Neural progenitor cell (in vitro differentiated cells): Measurements from ENCODE around the gene TRAM2. TPM values are rescaled to one million over a fixed set of nuclear protein-coding genes. Genes with fewer than 3 reads are reported as not detected.

ENCODE experiments used
- DNase-seq: peaks from one replicate; pipeline ENCODE4 v3.0.0-alpha.2; 2016; ENCODE audit warnings: low spot score
- H2AFZ ChIP-seq: fragments of 200-600 bp; sonication (generic); replicated peaks from 2 replicates; pipeline ENCODE4 v1.6.1; 2016; ENCODE audit warnings: antibody characterized with exemption
- H3F3A ChIP-seq: fragments of 200-600 bp; sonication (generic); 2 replicates; pipeline ENCODE4 v1.6.1; 2016; ENCODE audit warnings: antibody characterized with exemption, low read depth
- H3K27ac ChIP-seq: fragments of 200-600 bp; sonication (generic); 2 replicates; pipeline ENCODE4 v1.5.1; 2016; ENCODE audit warnings: mild to moderate bottlenecking
- H3K27me3 ChIP-seq: fragments of 200-600 bp; sonication (generic); 2 replicates; pipeline ENCODE4 v1.6.1; 2016; ENCODE audit warnings: mild to moderate bottlenecking, moderate library complexity
- H3K36me3 ChIP-seq: fragments of 200-600 bp; sonication (generic); 2 replicates; pipeline ENCODE4 v1.5.1; 2016
- H3K4me1 ChIP-seq: fragments of 200-600 bp; sonication (generic); 2 replicates; pipeline ENCODE4 v1.6.1; 2016; ENCODE audit warnings: mixed run types
- H3K4me2 ChIP-seq: fragments of 200-600 bp; sonication (generic); 2 replicates; pipeline ENCODE4 v1.6.1; 2016
- H3K4me3 ChIP-seq: fragments of 200-600 bp; sonication (generic); 2 replicates; pipeline ENCODE4 v1.5.1; 2016
- H3K79me2 ChIP-seq: fragments of 200-600 bp; sonication (generic); 2 replicates; pipeline ENCODE4 v1.6.1; 2016; ENCODE audit warnings: low read depth
- H3K9ac ChIP-seq: fragments of 200-600 bp; sonication (generic); 2 replicates; pipeline ENCODE4 v1.6.1; 2016
- H3K9me3 ChIP-seq: fragments of 200-600 bp; sonication (generic); 2 replicates; pipeline ENCODE4 v1.5.1; 2016; ENCODE audit warnings: low read depth
- H4K20me1 ChIP-seq: fragments of 200-600 bp; sonication (generic); 2 replicates; pipeline ENCODE4 v1.6.1; 2016; ENCODE audit warnings: low read depth
- H3K27ac Mint-ChIP-seq: 3 replicates; pipeline ENCODE4 v1.8.0; 2021; ENCODE audit warnings: mixed read lengths
- H3K27me3 Mint-ChIP-seq: 2 replicates; pipeline ENCODE4 v1.8.0; 2022; ENCODE audit warnings: low read depth, mild to moderate bottlenecking, inconsistent platforms, moderate library complexity, mixed read lengths; ENCODE audit not compliant: insufficient read depth
- H3K36me3 Mint-ChIP-seq: 3 replicates; pipeline ENCODE4 v1.8.0; 2021; ENCODE audit warnings: mixed read lengths
- H3K4me1 Mint-ChIP-seq: 3 replicates; pipeline ENCODE4 v1.8.0; 2021; ENCODE audit warnings: mixed read lengths
- H3K4me3 Mint-ChIP-seq: 3 replicates; pipeline ENCODE4 v1.8.0; 2021; ENCODE audit warnings: mild to moderate bottlenecking, moderate library complexity, mixed read lengths
- H3K9me3 Mint-ChIP-seq: 3 replicates; pipeline ENCODE4 v1.8.0; 2020; ENCODE audit warnings: mixed read lengths
- CTCF ChIP-seq: fragments of 200-600 bp; sonication (generic); IDR thresholded peaks from 2 replicates; pipeline ENCODE4 v1.5.1; 2017; ENCODE audit warnings: antibody characterized with exemption, mild to moderate bottlenecking
- EZH2 ChIP-seq: fragments of 200-600 bp; sonication (generic); IDR thresholded peaks from 2 replicates; pipeline ENCODE4 v1.6.1; 2017; ENCODE audit warnings: antibody characterized with exemption, mild to moderate bottlenecking, moderate library complexity
- EZH2phosphoT487 ChIP-seq: fragments of 200-600 bp; sonication (generic); IDR thresholded peaks from 2 replicates; pipeline ENCODE4 v1.6.1; 2017; ENCODE audit warnings: antibody characterized with exemption
- total RNA-seq: library from RNA; depleted of rRNA; stranded (reverse); fragments of >200 nt; gene quantifications from 2 replicates; pipeline ENCODE4 v1.2.3, GENCODE V29; 2015; ENCODE audit warnings: low replicate concordance

Gene TRAM2
- total RNA-seq, 1 donor from 2014 or later, result 12.3 TPM

- Histone ChIP-seq H3K27ac (no peak overlapping the region), H2AFZ (no peak overlapping the region), H3K27me3 (no peaks in the 10 kb centered on the region), H3K4me3 (no peak overlapping the region), H3K4me2 (no peak overlapping the region), H3K36me3 (no peaks in the 10 kb centered on the region), H3K9me3 (no peaks in the 10 kb centered on the region), H3K4me1 (peaks cover 8% of the 10 kb centered on the region), H4K20me1 (no peaks in the 10 kb centered on the region), H3F3A (peaks cover 22% of the 10 kb centered on the region), H3K9ac (no peak overlapping the region), H3K79me2 (peaks cover 25% of the 10 kb centered on the region)
- Mint-ChIP-seq H3K4me3 (peak overlapping the region; percentile 46), H3K27me3 (peaks cover 4% of the 10 kb centered on the region), H3K36me3 (peaks cover 14% of the 10 kb centered on the region), H3K4me1 (peaks cover 28% of the 10 kb centered on the region), H3K9me3 (no peaks in the 10 kb centered on the region), H3K27ac (no peak overlapping the region)
- DNase-seq, result no peak
- TF ChIP-seq EZH2phosphoT487, result no peak
- TF ChIP-seq EZH2, result no peak
- no peak for TF ChIP-seq CTCF
These were observed 2.3 kb upstream of the TRAM2 start for GRCh38 chr6:52579006-52579660.

DNA sequence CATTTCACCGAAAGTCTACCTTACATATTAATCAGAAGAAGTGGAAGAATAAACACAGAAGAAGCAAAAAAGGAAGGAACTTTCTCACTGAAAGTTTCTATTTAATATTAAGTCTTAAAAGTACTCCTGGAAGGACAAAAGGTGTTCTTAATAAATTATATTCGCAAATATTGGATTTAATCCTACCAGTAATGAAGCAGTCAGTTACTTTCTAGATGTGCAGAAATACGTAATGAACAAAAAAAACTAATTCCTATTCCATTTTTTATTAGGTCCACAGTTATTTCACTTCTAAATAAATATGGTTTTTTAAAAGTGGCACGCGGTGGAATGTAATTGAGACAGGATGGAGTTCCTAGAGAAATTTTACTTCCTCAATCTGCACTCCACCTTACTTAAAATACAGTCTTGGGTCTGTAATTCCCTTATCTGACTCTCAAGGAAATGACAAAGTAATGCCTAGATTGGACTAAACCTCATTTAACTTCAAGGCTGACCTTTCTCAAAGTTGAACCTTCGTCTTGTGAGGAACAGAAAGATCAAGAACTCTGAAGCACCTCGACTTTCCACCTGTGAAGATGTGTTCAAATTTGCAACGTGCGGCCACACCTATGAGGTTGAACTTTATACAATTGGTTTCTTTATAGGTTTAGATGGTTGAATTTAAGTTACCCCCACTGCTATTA is 1.1 kb upstream of the TRAM2 start:
- peaks cover 22% of the 10 kb centered on the region for H3F3A ChIP-seq
- no peaks in the 10 kb centered on the region for H3K36me3 ChIP-seq
- H3K27ac Mint-ChIP-seq, result peak overlapping the region; percentile 92
- no peaks in the 10 kb centered on the region for H3K9me3 ChIP-seq
- H3K27me3 ChIP-seq, result no peaks in the 10 kb centered on the region
- peaks cover 7% of the 10 kb centered on the region for H3K27me3 Mint-ChIP-seq
- H3K9me3 Mint-ChIP-seq, result no peaks in the 10 kb centered on the region
- H4K20me1 ChIP-seq, result no peaks in the 10 kb centered on the region
- peaks cover 20% of the 10 kb centered on the region for H3K4me1 ChIP-seq
- H3K9ac ChIP-seq, result peak overlapping the region; percentile 95
- H3K27ac ChIP-seq, result peak overlapping the region; percentile 97
- peak overlapping the region; percentile 71 for H2AFZ ChIP-seq
- H3K4me3 Mint-ChIP-seq, result peak overlapping the region; percentile 91
- DNase-seq, result no peak
- peak overlapping the region; percentile 85 for H3K4me3 ChIP-seq
- H3K36me3 Mint-ChIP-seq, result peaks cover 14% of the 10 kb centered on the region
- H3K79me2 ChIP-seq, result peaks cover 35% of the 10 kb centered on the region
- peaks cover 40% of the 10 kb centered on the region for H3K4me1 Mint-ChIP-seq
- peak overlapping the region; percentile 88 for H3K4me2 ChIP-seq
- no peak for TF ChIP-seq CTCF
- TF ChIP-seq EZH2, result no peak
- no peak for TF ChIP-seq EZH2phosphoT487

DNA sequence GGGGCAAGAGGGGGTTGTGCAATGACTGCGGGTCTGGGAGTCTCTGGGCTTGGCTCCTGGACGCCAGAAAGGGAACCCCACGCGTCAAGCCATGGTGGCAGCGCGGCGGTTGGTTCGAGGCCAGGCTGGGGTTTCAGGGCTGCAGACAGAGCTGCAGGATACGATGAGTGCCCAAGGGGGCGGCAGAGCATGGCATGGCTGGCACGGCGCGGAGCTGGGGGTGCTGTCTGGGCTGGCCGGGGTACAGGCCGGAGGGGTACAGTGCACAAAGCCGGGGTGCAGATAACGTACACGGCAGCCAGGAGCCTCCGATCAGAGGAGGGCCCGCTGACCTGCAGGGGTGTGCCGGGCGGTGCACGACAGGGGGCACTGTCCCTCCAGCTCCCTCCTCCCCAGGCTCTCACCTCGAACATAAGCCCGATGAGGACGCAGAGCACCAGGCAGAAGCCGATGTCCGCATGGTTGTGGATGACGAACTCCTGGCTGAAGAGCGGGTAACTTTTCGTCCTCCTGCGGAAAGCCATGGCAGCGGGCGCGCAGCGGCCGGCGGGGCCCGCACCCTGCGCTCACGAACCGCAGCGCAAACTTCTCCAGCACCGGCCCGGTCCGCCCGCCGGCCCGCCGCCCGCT is 353 bp downstream of the TRAM2 start:
- peak overlapping the region; percentile 84 for H3K4me3 Mint-ChIP-seq

More for the DNA sequence above, 353 bp downstream of the TRAM2 start:
- Mint-ChIP-seq H3K9me3 (no peaks in the 10 kb centered on the region), H3K27me3 (peaks cover 11% of the 10 kb centered on the region), H3K36me3 (peaks cover 7% of the 10 kb centered on the region), H3K4me1 (peaks cover 53% of the 10 kb centered on the region), H3K27ac (peak overlapping the region; percentile 6)
- Histone ChIP-seq H3K9ac (no peak overlapping the region), H3K4me2 (peak overlapping the region; percentile 83), H4K20me1 (peaks cover 3% of the 10 kb centered on the region), H3K36me3 (no peaks in the 10 kb centered on the region), H3K4me1 (peaks cover 27% of the 10 kb centered on the region), H3K4me3 (peak overlapping the region; percentile 85), H3K27me3 (no peaks in the 10 kb centered on the region), H2AFZ (peak overlapping the region; percentile 85), H3K27ac (peak overlapping the region; percentile 60), H3K79me2 (peaks cover 49% of the 10 kb centered on the region), H3K9me3 (no peaks in the 10 kb centered on the region), H3F3A (peaks cover 22% of the 10 kb centered on the region)
- TF ChIP-seq EZH2phosphoT487 (no peak), EZH2 (no peak), CTCF (peak; percentile 56)
- DNase-seq, result peak; percentile 83
